Measurements from ENCODE around the gene ZFP90. TPM values are rescaled to one million over a fixed set of nuclear protein-coding genes. Genes with fewer than 3 reads are reported as not detected.

ZFP90 gene
- total RNA-seq, 1 experiment from 2014 or later = 12.8 TPM

- no CpG with 5 or more reads among the region's 8 CpGs for WGBS (ENCODE audit: extremely low coverage, insufficient read length, low lambda C conversion rate)
- no peaks in the 10 kb centered on the region for H3K4me1 ChIP-seq (ENCODE audit: insufficient read depth, low read length)
These were observed 31.1 kb upstream of the ZFP90 start for GRCh38 chr16:68508013-68508412.

More at GRCh38 chr16:68508013-68508412, 31.1 kb upstream of the ZFP90 start:
- H2AFZ ChIP-seq (ENCODE audit: low read length) = no peak overlapping the region
- no peak overlapping the region for H2BK15ac ChIP-seq (ENCODE audit: low read depth, low read length)
- TF ChIP-seq CTCF (conservative IDR thresholded peaks at IDR 0.05) = no peak
- no peaks in the 10 kb centered on the region for H3K9me3 ChIP-seq (ENCODE audit: control insufficient read depth, low read depth, low read length)
- Mint-ChIP-seq H3K4me3 (no peak overlapping the region), H3K4me1 (no peaks in the 10 kb centered on the region), H3K36me3 (ENCODE audit: insufficient read depth in 1 of 3, low read depth in 3 of 3) (no peaks in the 10 kb centered on the region), H3K27me3 (ENCODE audit: low read depth) (peaks cover 39% of the 10 kb centered on the region), H3K9me3 (no peaks in the 10 kb centered on the region; a peak in 1 of 5 replicates), H3K27ac (no peak overlapping the region)
- no peak overlapping the region for H3K14ac ChIP-seq (ENCODE audit: insufficient read depth, low read length)
- H3K9ac ChIP-seq (ENCODE audit: extremely low read depth, insufficient read length, low read length) = no peak overlapping the region
- no peak overlapping the region for H3K27ac ChIP-seq (ENCODE audit: insufficient read length, low read depth, low read length)
- no peak overlapping the region for H4K91ac ChIP-seq (ENCODE audit: insufficient read length, low read depth, low read length)
- H4K8ac ChIP-seq (replicated peaks; ENCODE audit: insufficient read length, low read depth, low read length) = no peak overlapping the region
- H3K4me2 ChIP-seq (ENCODE audit: insufficient read depth, insufficient read length, low read length) = no peak overlapping the region
- no peak overlapping the region for H2BK5ac ChIP-seq (ENCODE audit: insufficient read length, low read length)
- DNase-seq = no peak
- H3K23ac ChIP-seq (ENCODE audit: insufficient read length, low read depth, low read length) = no peak overlapping the region
- H3K79me1 ChIP-seq (ENCODE audit: insufficient read depth, low read depth, low read length, poor library complexity, severe bottlenecking) = no peaks in the 10 kb centered on the region
- H3K27me3 ChIP-seq (ENCODE audit: insufficient read depth, low read length) = no peaks in the 10 kb centered on the region; the same call in 1 of the 2 replicates
- no peak overlapping the region for H3K18ac ChIP-seq (ENCODE audit: insufficient read length, low read depth, low read length)
- no peaks in the 10 kb centered on the region for H3K23me2 ChIP-seq (ENCODE audit: insufficient read length, low read depth, low read length, poor library complexity, severe bottlenecking)
- no peak overlapping the region for H3K4ac ChIP-seq (ENCODE audit: low read depth, low read length)
- no peaks in the 10 kb centered on the region for H3K79me2 ChIP-seq (ENCODE audit: insufficient read depth, low read length)
- no peak overlapping the region for H2BK120ac ChIP-seq (ENCODE audit: low read depth, low read length, poor library complexity, severe bottlenecking)
- H2BK20ac ChIP-seq (ENCODE audit: low read depth, low read length, poor library complexity, severe bottlenecking) = no peak overlapping the region
- no peak overlapping the region for H4K5ac ChIP-seq (ENCODE audit: insufficient read length, low read depth, low read length)
- H3T11ph ChIP-seq (ENCODE audit: low read length) = no peak overlapping the region
- H4K20me1 ChIP-seq (ENCODE audit: control insufficient read depth, insufficient read depth, insufficient read length) = no peaks in the 10 kb centered on the region
- H2AK5ac ChIP-seq (ENCODE audit: insufficient read length, low read length) = no peak overlapping the region
- H3K56ac ChIP-seq (ENCODE audit: insufficient read length, low read depth, low read length) = no peak overlapping the region
- H2BK12ac ChIP-seq (ENCODE audit: insufficient read length, low read depth, low read length) = no peak overlapping the region

All from H9 (cell line).